Measurements from ENCODE around the gene ZNF488. TPM values are rescaled to one million over a fixed set of nuclear protein-coding genes. Genes with fewer than 3 reads are reported as not detected.

Gene ZNF488
- total RNA-seq, 2 experiments from 2014 or later = 0.84 to 0.93 TPM

DNA sequence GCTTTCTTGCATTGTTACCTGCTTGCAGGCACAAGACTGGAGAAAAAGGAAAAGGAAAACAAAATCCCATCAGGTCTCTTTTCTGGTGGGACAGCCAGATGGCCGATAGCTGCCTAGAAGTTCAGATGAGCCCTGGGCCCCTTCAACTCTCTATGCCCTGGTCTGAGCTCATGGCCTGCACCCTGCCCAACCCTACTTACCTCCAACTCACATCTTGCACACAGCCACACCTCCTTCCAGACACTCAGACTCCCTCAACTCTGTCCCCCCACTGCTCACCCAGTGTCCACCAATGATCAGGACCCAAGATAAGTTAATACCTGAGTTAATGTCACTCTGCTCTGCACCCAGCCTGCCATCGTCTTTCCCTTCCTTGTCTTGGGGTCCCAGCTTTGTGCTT is 25.0 kb downstream of the ZNF488 start:
- intact Hi-C loops (cut with micrococcal nuclease) = no loop called here
- Mint-ChIP-seq H3K4me3 (no peak overlapping the region), H3K36me3 (ENCODE audit: low read depth) (no peaks in the 10 kb centered on the region), H3K27me3 (ENCODE audit: low read depth) (no peaks in the 10 kb centered on the region), H3K4me1 (ENCODE audit: low read depth) (no peaks in the 10 kb centered on the region), H3K27ac (no peak overlapping the region), H3K9me3 (no peaks in the 10 kb centered on the region)
- CTCF ChIA-PET = interaction anchor here (0.6 to 1.6 kb wide), 3 partner anchors 19 to 334 kb away, joined by 3 to 4 read pairs (median 3); no protein-coding TSS in a partner anchor
- DNase-seq = no peak

DNA sequence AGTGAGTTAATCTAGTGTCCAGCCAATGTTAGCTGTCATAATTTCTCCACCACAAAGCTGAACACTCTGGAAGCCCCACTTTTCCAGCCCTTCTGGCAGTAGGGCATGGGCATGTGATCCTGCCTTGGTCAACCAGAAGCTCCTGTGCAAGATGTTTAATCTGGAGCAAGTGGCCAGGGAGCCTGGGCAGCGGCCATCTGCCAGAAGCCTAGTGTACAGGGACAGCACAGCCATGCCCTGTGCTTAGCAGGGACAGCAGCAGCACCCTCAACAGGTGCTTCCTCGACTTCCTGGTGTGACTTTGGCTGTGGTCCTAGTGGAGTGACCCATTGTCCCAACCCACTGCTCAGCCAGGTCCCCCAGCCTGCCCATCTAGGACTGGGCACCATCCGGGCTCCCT is 25.6 kb downstream of the ZNF488 start:
- Mint-ChIP-seq H3K9me3 (no peaks in the 10 kb centered on the region), H3K27ac (no peak overlapping the region), H3K36me3 (ENCODE audit: low read depth) (no peaks in the 10 kb centered on the region), H3K27me3 (ENCODE audit: low read depth) (no peaks in the 10 kb centered on the region), H3K4me1 (ENCODE audit: low read depth) (no peaks in the 10 kb centered on the region), H3K4me3 (no peak overlapping the region)
- intact Hi-C loops (cut with micrococcal nuclease) = no loop called here
- CTCF ChIA-PET = interaction anchor here (1.1 kb wide), 1 partner anchor 276 kb away, joined by 3 read pairs; no protein-coding TSS in a partner anchor
- no peak for DNase-seq

DNA sequence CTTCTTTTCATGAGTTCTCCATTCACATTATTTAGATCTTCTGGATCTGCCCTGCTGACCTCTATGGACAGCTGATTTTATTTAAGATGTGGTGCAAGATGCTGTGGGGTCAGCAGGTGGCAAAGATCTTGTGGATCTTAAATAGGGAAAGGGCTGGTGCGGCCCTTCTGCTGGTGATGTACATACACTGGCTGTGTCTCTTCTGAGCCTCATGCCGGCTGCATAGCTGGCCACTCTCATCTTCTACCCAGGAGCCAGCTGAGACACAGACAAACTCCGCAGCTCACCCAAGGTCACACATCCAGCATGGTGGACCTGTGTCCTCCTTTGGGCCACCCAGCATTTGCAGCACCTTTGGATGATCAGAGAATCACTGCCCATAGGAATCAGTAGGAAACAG is 26.2 kb downstream of the ZNF488 start:
- CTCF ChIA-PET = no interaction called here
- no peak overlapping the region for H3K27ac Mint-ChIP-seq

DNA sequence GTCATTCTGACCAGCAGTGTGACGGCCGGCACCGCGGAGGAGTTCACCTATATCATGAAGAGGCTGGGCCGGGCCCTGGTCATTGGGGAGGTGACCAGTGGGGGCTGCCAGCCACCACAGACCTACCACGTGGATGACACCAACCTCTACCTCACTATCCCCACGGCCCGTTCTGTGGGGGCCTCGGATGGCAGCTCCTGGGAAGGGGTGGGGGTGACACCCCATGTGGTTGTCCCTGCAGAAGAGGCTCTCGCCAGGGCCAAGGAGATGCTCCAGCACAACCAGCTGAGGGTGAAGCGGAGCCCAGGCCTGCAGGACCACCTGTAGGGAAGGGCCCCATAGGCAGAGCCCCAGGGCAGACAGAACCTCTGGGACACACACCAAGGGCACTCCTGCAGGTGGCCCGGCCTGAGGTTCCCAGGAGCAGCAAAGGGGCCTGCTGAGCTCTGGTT is 26.9 kb downstream of the ZNF488 start:
- Mint-ChIP-seq H3K27me3 (ENCODE audit: low read depth) (no peaks in the 10 kb centered on the region), H3K4me3 (no peak overlapping the region), H3K27ac (no peak overlapping the region), H3K36me3 (ENCODE audit: low read depth) (no peaks in the 10 kb centered on the region), H3K9me3 (no peaks in the 10 kb centered on the region), H3K4me1 (ENCODE audit: low read depth) (no peaks in the 10 kb centered on the region)
- no peak for DNase-seq
- CTCF ChIA-PET = no interaction called here
- intact Hi-C loops (cut with micrococcal nuclease) = no loop called here

More for the DNA sequence above, 26.2 kb downstream of the ZNF488 start:
- Mint-ChIP-seq H3K4me3 (no peak overlapping the region), H3K27me3 (ENCODE audit: low read depth) (no peaks in the 10 kb centered on the region), H3K36me3 (ENCODE audit: low read depth) (no peaks in the 10 kb centered on the region), H3K4me1 (ENCODE audit: low read depth) (no peaks in the 10 kb centered on the region), H3K9me3 (no peaks in the 10 kb centered on the region)
- intact Hi-C loops (cut with micrococcal nuclease) = no loop called here
- DNase-seq = no peak

DNA sequence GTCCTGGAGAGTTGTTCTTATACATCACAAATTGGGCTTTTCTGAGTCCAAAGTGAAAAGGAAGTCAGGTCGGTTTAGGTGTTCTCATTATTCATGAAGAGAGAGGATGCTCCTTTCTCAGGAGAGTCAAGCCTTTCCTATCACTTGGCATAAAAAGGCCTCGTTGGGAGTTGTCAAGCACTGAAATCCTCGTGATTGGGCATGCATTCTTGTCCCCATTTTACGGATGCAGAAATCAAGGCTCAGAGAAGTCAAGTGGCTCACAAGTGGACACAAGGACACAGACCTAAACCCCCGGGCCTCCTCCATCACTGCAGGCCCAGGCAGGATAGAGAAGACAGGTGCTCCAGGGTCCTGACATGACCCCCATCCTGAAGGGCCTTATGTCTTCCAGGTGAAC is 27.4 kb downstream of the ZNF488 start:
- Mint-ChIP-seq H3K27ac (no peak overlapping the region), H3K27me3 (ENCODE audit: low read depth) (no peaks in the 10 kb centered on the region), H3K4me3 (no peak overlapping the region), H3K36me3 (ENCODE audit: low read depth) (no peaks in the 10 kb centered on the region), H3K9me3 (no peaks in the 10 kb centered on the region), H3K4me1 (ENCODE audit: low read depth) (no peaks in the 10 kb centered on the region)
- intact Hi-C loops (cut with micrococcal nuclease) = no loop called here
- CTCF ChIA-PET = no interaction called here
- no peak for DNase-seq

DNA sequence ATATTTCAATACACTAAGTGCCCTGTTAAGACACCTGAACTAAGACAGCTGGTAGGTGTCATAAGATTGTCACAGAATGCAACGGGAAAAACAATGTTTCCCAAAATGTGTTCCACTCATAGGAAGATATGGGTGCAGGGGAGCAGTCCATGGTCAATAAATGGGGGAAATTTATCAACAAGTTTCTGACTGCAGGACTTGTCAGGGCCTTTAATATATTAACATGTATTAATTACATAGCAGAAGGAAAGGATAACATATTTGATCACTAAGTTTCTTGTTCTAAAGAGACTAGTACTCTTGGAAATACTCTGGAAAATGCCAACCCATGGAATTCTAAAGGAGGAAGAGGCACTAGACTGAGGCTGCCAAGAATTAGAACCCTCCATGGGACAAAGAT is 29.2 kb downstream of the ZNF488 start:
- no peak overlapping the region for H3K27ac Mint-ChIP-seq
- no peaks in the 10 kb centered on the region for H3K4me1 Mint-ChIP-seq (ENCODE audit: low read depth)
- H3K4me3 Mint-ChIP-seq = no peak overlapping the region
- H3K9me3 Mint-ChIP-seq = no peaks in the 10 kb centered on the region
- intact Hi-C loops (cut with micrococcal nuclease) = no loop called here
- H3K27me3 Mint-ChIP-seq (ENCODE audit: low read depth) = no peaks in the 10 kb centered on the region
- DNase-seq = no peak
- H3K36me3 Mint-ChIP-seq (ENCODE audit: low read depth) = no peaks in the 10 kb centered on the region
- CTCF ChIA-PET = no interaction called here

DNA sequence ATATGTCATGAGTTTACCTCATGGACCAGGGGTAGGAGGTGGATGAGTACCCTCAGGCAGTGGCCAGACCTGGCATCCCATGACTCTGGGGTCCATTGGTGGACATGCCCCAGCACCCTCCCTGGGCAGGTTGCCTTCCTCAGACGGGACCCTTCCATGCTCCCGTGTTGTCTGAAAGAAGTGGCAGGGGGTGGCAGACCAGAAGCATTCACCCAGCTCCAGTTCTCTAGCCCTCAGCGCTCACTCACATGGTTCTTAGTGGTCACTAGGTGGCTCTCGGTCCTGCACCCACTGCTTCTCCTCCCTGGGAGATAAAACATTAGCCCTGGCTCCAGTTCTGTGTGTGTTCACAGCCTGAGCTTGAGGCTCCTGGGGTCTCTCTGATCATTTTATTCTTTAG is 29.9 kb downstream of the ZNF488 start:
- no peaks in the 10 kb centered on the region for H3K4me1 Mint-ChIP-seq (ENCODE audit: low read depth)
- intact Hi-C loops (cut with micrococcal nuclease) = no loop called here
- DNase-seq = no peak
- no peak overlapping the region for H3K27ac Mint-ChIP-seq
- no peaks in the 10 kb centered on the region for H3K27me3 Mint-ChIP-seq (ENCODE audit: low read depth)
- H3K36me3 Mint-ChIP-seq (ENCODE audit: low read depth) = no peaks in the 10 kb centered on the region
- no peaks in the 10 kb centered on the region for H3K9me3 Mint-ChIP-seq
- CTCF ChIA-PET = no interaction called here
- no peak overlapping the region for H3K4me3 Mint-ChIP-seq

DNA sequence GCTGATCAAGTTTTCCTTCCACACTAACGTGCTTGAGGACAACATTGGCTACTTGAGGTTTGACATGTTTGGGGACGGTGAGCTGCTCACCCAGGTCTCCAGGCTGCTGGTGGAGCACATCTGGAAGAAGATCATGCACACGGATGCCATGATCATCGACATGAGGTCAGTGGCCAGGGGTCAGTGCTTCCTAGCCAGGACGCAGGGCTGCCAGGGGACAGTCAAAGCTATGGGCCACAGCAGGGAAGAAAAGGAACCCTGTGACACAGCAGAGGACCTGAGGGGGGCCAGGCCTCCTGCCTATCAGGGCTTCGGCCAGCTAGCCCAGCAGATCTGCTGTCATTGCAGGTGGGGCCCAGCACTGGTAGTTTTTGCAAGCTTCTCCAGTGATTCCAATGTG is 30.7 kb downstream of the ZNF488 start:
- CTCF ChIA-PET = interaction anchor here (0.7 to 2.2 kb wide), 3 partner anchors 8 to 24 kb away, joined by 3 to 9 read pairs (median 5); no protein-coding TSS in a partner anchor
- no peaks in the 10 kb centered on the region for H3K36me3 Mint-ChIP-seq (ENCODE audit: low read depth)
- H3K4me1 Mint-ChIP-seq (ENCODE audit: low read depth) = no peaks in the 10 kb centered on the region
- DNase-seq = no peak
- intact Hi-C loops (cut with micrococcal nuclease) = no loop called here
- no peaks in the 10 kb centered on the region for H3K27me3 Mint-ChIP-seq (ENCODE audit: low read depth)
- H3K4me3 Mint-ChIP-seq = no peak overlapping the region
- no peak overlapping the region for H3K27ac Mint-ChIP-seq
- H3K9me3 Mint-ChIP-seq = no peaks in the 10 kb centered on the region

DNA sequence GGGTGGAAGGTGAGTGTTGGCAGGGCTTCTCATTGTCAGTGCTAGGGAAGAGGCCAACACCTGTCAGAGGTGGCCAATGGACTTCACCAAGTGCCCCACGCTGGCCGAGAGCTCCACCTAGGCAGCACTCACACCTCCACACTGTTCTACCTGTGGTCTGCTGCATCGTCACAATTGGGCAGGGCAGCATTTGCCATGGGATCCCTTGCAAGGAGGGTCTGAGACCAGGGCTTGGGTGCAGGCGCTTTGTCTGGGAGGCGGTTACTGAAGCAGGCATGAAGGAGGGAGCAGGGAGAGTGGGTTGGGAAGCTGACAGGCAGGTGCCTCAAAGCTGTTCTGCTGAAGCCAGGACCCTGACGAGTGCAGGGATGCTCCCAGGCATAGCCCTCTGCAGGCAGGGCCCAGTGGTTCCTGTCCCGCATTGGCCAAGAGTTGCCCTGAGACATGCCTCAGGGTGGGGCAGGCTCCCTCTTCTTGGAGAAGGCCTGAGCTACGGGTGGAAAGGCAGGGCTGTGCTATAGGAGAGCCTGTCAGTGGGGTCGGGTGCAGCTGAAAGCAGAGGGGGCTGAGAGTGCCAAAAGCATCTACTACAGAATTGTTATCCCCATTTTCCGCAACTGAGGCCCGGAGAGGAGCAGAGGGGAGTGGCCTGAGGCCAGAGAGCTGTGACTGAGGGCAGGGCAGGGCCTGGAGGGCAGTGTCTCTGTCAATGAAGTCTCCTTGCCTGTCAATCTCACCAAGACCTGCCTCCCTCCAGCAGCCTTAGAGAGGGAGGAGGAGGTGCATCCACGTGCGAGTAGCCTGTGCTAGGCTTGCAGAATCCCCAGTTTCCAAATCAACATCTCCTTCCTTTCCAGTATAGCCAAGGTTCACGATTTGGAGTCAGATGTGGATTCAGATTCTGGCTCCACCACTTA is 31.9 kb downstream of the ZNF488 start:
- no peaks in the 10 kb centered on the region for H3K27me3 Mint-ChIP-seq (ENCODE audit: low read depth)
- H3K9me3 Mint-ChIP-seq = no peaks in the 10 kb centered on the region
- H3K36me3 Mint-ChIP-seq (ENCODE audit: low read depth) = no peaks in the 10 kb centered on the region
- DNase-seq = no peak
- CTCF ChIA-PET = interaction anchor here (2.2 kb wide), 1 partner anchor 12 kb away, joined by 9 read pairs; no protein-coding TSS in a partner anchor
- intact Hi-C loops (cut with micrococcal nuclease) = no loop called here
- H3K27ac Mint-ChIP-seq = no peak overlapping the region
- no peaks in the 10 kb centered on the region for H3K4me1 Mint-ChIP-seq (ENCODE audit: low read depth)
- no peak overlapping the region for H3K4me3 Mint-ChIP-seq

DNA sequence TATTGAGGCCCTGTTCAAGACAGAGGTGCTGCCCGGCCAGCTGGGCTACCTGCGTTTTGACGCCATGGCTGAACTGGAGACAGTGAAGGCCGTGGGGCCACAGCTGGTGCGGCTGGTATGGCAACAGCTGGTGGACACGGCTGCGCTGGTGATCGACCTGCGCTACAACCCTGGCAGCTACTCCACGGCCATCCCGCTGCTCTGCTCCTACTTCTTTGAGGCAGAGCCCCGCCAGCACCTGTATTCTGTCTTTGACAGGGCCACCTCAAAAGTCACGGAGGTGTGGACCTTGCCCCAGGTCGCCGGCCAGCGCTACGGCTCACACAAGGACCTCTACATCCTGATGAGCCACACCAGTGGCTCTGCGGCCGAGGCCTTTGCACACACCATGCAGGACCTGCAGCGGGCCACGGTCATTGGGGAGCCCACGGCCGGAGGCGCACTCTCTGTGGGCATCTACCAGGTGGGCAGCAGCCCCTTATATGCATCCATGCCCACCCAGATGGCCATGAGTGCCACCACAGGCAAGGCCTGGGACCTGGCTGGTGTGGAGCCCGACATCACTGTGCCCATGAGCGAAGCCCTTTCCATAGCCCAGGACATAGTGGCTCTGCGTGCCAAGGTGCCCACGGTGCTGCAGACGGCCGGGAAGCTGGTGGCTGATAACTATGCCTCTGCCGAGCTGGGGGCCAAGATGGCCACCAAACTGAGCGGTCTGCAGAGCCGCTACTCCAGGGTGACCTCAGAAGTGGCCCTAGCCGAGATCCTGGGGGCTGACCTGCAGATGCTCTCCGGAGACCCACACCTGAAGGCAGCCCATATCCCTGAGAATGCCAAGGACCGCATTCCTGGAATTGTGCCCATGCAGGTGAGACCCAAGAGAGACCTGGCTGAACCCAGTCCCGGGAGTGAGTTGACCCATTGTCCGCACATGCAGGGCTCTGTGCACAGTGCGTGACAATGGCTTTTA is 33.1 kb downstream of the ZNF488 start:
- H3K36me3 Mint-ChIP-seq (ENCODE audit: low read depth) = no peaks in the 10 kb centered on the region
- CTCF ChIA-PET = no interaction called here

DNA sequence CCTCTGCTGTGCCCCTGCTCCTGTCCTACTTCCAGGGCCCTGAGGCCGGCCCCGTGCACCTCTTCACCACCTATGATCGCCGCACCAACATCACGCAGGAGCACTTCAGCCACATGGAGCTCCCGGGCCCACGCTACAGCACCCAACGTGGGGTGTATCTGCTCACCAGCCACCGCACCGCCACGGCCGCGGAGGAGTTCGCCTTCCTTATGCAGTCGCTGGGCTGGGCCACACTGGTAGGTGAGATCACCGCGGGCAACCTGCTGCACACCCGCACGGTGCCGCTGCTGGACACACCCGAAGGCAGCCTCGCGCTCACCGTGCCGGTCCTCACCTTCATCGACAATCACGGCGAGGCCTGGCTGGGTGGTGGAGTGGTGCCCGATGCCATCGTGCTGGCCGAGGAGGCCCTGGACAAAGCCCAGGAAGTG is 34.1 kb downstream of the ZNF488 start:
- intact Hi-C loops (cut with micrococcal nuclease) = no loop called here
- no peak overlapping the region for H3K27ac Mint-ChIP-seq
- no peaks in the 10 kb centered on the region for H3K27me3 Mint-ChIP-seq (ENCODE audit: low read depth)
- H3K36me3 Mint-ChIP-seq (ENCODE audit: low read depth) = no peaks in the 10 kb centered on the region
- no peaks in the 10 kb centered on the region for H3K4me1 Mint-ChIP-seq (ENCODE audit: low read depth)
- H3K4me3 Mint-ChIP-seq = no peak overlapping the region
- no peak for DNase-seq
- no peaks in the 10 kb centered on the region for H3K9me3 Mint-ChIP-seq
- CTCF ChIA-PET = no interaction called here

More for the DNA sequence above, 33.1 kb downstream of the ZNF488 start:
- Mint-ChIP-seq H3K4me1 (ENCODE audit: low read depth) (no peaks in the 10 kb centered on the region), H3K4me3 (no peak overlapping the region), H3K27me3 (ENCODE audit: low read depth) (no peaks in the 10 kb centered on the region), H3K9me3 (no peaks in the 10 kb centered on the region), H3K27ac (no peak overlapping the region)
- DNase-seq = no peak
- intact Hi-C loops (cut with micrococcal nuclease) = no loop called here

DNA sequence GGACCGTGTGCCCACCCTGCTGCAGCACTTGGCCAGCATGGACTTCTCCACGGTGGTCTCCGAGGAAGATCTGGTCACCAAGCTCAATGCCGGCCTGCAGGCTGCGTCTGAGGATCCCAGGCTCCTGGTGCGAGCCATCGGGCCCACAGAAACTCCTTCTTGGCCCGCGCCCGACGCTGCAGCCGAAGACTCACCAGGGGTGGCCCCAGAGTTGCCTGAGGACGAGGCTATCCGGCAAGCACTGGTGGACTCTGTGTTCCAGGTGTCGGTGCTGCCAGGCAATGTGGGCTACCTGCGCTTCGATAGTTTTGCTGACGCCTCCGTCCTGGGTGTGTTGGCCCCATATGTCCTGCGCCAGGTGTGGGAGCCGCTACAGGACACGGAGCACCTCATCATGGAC is 34.6 kb downstream of the ZNF488 start:
- Mint-ChIP-seq H3K9me3 (no peaks in the 10 kb centered on the region), H3K4me1 (ENCODE audit: low read depth) (no peaks in the 10 kb centered on the region), H3K36me3 (ENCODE audit: low read depth) (no peaks in the 10 kb centered on the region), H3K27ac (no peak overlapping the region), H3K4me3 (no peak overlapping the region), H3K27me3 (ENCODE audit: low read depth) (no peaks in the 10 kb centered on the region)
- no peak for DNase-seq
- CTCF ChIA-PET = no interaction called here
- intact Hi-C loops (cut with micrococcal nuclease) = no loop called here

All from activated naive CD4-positive, alpha-beta T cell treated with anti-CD3 and anti-CD28 coated beads for 36 hours (primary cell).